Occipital lobe (tissue), 2 donors: Measurements from ENCODE around the gene SLC25A30. TPM values are rescaled to one million over a fixed set of nuclear protein-coding genes. Genes with fewer than 3 reads are reported as not detected.
"Not testable (repeated sequence)": the region's sequence is repeated elsewhere in the genome, so short reads cannot be mapped to it uniquely, and the experiment has no call there.

ENCODE experiments used
- DNase-seq: peaks from one replicate; lab custom pipeline; 2025; lab: John Stamatoyannopoulos, UW
- total RNA-seq: library from RNA; depleted of rRNA; stranded (reverse); fragments of >200 nt; gene quantifications from one replicate; pipeline ENCODE4 v1.2.3, GENCODE V29; 2014

The SLC25A30 gene
- total RNA-seq, 1 donor from 2014 or later: 11.2 TPM

DNA sequence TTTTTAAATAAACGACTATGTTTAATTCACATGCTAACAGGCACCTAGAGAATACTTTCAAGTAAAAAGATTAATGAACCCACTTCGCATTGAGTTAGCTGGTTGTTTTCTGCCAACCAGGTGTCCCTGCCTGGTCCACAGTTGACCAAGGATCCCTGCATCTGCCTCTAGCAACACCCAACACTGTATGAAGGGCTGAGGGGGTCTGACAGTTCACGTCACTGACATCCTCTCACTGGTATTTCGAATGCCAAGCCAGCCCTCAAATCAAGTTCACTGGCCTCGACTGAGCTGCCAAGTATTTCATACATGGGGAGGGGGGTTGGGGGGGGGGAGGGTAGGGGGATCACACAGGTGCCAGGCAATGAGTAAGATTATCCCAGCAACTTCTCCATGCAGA lies 25.4 kb downstream of the SLC25A30 start:
- DNase-seq: no peak

DNA sequence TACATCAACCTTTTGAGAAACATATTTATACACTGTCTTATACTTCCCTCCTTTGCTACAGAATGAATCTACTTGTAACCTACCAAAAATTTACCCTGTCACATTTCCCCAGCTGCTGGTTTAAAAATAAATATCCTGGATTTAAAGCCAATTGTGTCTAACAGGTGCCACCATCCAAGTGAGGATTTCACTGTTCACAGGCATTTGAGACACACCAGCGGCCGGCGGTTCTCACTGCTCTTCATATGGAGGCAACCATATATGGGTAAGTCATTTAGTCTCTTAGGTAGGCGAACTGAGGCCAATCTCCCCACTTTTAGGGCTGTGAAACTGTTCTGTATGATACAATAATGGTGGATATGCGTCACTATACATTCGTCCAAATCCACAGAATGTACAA lies 26.2 kb downstream of the SLC25A30 start:
- DNase-seq: no peak

DNA sequence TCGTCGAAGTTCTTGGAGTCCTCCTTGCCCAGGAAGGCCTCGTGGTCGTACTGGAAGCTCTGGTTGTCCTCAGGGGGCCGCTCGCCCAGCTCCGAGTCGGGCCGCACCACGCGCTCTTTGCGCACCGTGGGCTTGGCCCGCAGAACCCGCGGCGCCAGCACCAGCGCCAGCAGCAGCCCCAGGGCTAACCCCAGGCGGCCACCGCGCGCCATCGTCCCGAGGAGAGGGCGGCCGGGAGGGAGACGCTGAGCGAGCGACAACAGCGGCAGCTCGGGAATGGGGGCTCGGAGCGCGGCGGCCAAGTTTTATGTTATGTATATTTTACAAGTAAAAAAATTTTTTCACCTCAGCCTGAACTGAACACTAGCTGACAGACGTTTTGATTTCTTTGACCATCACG lies 27.0 kb downstream of the SLC25A30 start:
- DNase-seq: not testable (repeated sequence)

DNA sequence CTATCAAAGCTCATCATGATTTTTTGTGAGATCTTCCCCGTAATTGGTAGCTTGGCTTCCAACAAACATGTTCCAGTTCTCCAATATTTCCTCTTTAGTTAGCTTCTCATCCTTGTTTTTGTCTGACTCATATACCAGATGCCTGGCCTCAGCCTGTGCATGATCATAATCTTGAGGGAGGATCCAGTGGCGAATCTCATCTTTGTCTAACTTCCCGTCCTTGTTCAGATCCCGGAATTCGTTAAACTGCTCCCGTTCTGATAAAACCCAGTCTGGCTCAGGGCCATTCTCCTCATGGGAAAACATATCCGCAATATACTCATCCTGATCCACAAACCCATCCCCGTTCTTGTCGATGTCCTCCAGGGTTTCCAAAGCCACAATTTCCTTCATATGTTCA lies 27.8 kb downstream of the SLC25A30 start:
- DNase-seq: not testable (repeated sequence)

DNA sequence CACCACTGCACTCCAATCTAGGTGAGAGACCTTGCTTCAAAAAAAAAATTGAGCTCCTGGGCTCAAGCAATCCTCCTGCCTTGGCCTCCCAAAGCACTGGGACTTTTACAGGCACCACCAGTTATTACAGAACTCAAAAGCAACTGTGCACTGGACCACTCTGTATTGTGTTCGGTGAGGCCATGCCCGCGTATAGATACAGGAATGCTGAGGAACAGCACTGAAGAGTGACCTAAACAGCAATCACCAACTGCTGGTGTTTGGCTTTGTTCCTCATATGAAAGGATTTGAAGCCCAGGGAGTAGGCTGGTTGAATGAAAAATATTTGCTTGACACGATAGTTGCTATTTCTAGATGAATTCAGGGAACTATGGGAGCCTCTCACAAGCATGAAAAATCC lies 29.5 kb downstream of the SLC25A30 start:
- DNase-seq: no peak

DNA sequence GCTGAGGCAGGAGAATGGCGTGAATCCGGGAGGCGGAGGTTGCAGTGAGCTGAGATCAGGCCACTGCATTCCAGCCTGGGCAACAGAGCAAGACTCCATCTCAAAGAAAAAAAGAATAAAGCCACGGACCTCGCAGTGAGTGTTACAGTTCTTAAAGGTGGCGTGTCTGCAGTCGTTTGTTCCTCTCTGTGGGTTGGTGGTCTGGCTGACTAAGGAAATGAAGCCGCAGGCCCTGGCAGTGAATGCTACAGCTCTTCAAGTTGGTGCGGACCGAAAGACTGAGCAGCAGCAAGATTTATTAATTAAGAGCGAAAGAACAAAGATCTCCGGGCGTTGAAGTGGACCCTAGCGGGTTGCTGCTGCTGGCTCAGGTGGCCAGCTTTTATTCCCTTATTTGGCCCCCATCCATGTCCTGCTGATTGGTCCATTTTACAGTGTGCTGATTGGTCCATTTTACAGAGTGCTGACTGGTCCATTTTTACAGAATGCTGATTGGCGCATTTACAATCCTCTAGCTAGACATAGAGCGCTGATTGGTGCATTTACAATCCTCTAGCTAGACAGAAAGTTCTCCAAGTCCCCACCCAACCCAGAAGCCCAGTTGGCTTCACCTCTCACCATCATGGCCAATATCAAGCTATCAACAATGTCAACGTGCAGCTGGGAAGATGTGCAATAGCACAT lies 31.1 kb downstream of the SLC25A30 start:
- DNase-seq: not testable (repeated sequence)

DNA sequence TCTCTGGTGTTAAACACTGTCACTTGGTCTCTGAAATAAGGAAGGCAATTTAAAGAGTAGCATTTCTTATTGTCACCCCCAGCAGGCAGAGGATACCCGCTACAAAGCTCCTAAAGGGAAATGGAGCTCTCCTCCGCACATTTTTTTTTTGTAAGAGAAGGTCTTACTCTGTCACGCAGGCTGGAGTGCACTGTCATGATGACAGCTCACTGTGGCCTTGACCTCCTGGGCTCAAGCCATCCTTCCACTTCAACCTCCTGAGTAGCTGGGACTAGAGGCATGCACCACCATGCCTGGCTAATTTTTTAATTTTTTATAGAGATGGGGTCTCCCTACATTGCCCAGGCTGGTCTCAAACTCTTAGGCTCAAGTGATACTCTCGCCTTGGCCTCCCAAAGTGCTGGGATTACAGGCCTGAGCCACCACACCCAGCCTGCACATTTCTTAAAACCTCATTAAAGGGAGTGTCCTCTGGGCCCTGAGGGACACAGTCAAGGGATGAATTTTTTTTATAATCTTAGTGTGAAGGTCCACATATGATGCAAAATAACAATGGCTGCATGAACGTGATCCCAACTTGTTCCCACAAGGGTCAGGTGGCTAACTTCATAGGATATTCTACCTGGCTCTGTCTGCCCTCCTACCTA lies 32.1 kb downstream of the SLC25A30 start:
- DNase-seq: no peak

DNA sequence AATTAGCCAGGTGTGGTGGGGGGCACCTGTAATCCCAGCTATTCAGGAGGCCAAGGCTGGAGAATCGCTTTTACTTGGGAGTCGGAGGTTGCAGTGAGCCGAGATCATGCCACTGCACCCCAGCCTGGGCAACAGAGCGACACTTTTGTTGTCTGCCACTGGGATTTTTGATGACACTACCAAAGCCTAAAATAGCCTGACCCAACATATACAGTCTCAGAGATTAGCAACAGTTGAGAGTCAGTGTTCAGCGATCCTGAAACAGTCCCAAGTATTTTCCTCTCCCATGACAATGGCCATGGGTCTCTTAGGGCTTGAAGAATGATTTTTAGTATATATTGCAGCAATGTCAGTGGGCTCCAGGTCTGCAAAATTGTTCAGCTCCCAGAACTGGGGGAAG lies 32.9 kb downstream of the SLC25A30 start:
- DNase-seq: no peak

DNA sequence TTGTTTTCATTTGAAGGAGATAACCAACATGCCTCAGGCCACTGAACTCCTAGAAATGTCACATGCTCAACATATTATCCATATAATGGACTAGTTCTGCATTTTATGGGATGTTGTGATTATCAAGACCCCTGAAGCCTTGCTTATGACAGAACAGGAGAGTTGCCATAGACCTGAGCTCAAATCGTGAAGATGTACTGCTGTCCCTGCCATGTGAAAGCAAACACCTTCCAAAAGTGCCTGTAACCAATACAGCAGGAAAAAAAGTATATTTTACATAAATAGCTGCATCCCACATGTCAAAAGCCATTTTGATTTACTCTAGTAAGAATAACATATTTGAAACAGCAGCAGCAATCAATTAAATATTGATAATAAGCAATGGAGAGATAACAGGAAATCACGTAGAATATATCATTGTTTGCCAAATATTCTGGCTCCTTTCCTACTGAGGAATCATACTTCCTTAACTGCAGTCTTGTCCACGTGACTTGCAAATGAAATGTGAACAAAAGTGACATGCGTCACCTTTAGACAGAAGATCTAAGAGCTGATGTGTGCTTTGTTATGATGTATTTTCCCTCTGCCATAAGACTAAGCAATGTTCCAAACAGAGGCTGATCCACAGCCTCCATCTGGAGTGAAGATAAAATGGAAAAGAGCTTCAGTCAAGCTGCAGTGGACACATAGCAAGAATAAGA lies 33.5 kb downstream of the SLC25A30 start:
- no peak for DNase-seq

DNA sequence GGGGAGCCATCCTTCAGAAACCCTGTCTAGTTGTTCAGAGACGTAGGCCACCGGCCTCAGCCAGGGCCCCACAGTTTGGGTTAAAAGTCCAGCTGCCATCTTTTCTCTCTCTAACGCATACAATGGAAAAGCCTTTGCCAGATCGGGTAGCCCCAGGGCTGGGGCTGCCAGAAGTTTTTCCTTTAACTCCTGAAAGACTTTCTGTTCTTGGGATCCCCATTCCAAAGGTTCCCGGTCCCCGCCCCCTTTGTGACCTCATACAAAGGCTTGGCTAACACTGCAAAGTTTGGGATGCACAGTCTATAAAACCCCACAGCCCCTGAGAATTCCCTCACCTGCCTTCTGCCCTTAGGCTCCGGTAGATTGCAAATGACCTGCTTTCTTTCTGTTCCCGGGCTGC lies 35.4 kb downstream of the SLC25A30 start:
- DNase-seq: not testable (repeated sequence)

DNA sequence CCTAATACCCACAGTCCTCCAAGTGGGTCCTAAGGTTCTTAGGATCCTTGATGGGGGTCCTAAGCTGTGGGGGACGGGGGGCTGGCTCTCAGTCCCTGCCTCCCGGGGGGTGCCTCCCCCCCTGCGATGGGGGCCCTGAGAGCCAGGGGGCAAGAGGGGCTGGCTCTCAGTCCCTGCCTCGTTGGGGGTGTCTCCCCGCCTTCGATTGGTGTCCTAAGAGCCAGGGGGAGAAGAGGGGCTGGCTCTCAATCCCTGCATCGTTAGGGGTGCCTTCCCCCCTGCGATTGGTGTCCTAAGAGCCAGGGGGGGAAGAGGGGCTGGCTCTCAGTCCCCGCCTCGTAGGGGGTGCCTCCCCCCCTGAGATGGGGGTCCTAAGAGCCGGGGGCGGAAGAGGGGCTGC lies 37.0 kb downstream of the SLC25A30 start:
- no peak for DNase-seq

DNA sequence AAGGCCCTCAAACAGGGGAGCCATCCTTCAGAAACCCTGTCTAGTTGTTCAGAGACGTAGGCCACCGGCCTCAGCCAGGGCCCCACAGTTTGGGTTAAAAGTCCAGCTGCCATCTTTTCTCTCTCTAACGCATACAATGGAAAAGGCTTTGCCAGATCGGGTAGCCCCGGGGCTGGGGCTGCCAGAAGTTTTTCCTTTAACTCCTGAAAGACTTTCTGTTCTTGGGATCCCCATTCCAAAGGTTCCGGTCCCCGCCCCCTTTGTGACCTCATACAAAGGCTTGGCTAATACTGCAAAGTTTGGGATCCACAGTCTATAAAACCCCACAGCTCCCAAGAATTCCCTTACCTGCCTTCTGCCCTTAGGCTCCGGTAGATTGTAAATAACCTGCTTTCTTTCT lies 37.5 kb downstream of the SLC25A30 start:
- not testable (repeated sequence) for DNase-seq

DNA sequence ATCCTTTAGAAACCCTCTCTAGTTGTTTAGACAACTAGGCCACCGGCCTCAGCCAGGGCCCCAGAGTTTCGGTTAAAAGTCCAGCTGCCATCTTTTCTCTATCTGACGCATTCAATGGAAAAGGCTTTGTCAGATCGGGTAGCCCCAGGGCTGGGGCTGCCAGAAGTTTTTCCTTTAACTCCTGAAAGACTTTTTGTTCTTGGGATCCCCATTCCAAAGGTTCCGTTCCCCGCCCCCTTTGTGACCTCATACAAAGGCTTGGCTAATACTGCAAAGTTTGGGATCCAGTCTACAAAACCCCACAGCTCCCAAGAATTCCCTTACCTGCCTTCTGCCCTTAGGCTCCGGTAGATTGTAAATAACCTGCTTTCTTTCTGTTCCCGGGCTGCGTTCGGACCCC lies 38.7 kb downstream of the SLC25A30 start:
- DNase-seq: not testable (repeated sequence)

DNA sequence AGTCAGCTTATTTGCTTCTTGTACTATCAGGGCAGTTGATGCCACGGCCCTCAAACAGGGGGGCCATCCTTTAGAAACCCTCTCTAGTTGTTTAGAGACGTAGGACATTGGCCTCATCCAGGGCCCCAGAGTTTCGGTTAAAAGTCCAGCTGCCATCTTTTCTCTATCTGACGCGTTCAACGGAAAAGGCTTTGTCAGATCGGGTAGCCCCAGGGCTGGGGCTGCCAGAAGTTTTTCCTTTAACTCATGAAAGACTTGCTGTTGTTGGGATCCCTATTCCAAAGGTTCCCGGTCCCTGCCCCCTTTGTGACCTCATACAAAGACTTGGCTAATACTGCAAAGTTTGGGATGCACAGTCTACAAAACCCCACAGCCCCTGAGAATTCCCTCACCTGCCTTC lies 39.4 kb downstream of the SLC25A30 start:
- DNase-seq: not testable (repeated sequence)

DNA sequence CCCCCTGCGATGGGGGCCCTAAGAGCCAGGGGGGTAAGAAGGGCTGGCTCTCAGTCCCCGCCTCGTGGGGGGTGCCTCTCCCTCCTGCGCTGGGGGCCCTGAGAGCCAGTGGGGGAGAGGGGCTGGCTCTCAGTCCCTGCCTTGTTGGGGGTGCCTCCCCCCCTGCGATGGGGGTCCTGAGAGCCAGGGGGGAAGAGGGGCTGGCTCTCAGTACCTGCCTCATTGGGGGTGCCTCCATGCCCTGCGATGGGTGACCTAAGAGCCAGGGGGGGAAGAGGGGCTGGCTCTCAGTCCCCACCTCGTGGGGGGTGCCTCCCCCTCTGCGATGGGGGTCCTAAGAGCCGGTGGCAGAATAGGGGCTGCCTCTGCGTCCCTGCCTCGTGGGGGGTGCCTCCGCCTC lies 40.9 kb downstream of the SLC25A30 start:
- DNase-seq: not testable (repeated sequence)

DNA sequence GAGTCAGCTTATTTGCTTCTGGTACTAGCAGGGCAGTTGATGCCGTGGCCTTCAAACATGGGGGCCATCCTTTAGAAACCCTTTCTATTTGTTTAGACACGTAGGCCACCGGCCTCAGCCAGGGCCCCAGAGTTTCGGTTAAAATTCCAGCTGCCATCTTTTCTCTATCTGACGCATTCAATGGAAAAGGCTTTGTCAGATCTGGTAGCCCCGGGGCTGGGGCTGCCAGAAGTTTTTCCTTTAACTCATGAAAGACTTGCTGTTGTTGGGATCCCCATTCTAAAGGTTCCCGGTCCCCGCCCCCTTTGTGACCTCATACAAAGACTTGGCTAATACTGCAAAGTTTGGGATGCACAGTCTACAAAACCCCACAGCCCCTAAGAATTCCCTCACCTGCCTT lies 41.5 kb downstream of the SLC25A30 start:
- not testable (repeated sequence) for DNase-seq

DNA sequence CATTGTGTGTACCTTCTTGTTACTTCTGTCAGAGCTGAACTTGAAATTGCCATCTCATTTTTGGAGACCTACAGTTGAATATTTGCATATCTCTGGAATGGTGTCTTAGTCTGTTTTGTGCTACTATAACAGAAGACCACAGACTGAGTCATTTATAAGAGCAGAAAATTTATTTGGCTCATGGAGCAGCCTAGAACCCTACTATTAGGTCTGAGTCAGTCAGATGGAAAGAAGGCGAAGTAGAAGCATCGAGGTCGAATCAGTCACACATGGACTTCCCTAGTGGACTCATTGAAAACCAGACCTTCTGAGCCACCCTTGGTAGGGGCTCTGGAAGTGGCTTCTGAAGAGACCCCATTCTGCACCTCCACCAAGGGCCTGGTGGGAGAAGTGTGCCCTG lies 43.3 kb downstream of the SLC25A30 start:
- DNase-seq: no peak

DNA sequence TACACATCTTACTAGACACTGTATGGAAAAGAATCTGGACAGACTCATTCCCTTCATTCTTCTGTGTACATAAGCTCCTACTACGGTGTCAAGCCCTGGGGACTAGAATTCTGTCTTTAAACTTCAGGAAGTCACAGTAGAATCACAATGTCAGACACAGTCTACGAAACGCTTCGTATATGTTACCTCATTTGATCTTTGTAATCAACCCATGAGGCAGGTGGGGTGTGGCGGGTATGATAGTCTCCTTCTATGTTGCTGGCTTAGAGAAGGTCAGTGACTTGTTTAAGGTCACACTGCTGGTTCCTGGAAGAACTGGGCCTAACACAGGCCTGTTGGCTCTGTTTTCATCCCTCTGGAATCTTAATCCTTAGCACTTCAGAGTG lies 45.0 kb downstream of the SLC25A30 start:
- no peak for DNase-seq

DNA sequence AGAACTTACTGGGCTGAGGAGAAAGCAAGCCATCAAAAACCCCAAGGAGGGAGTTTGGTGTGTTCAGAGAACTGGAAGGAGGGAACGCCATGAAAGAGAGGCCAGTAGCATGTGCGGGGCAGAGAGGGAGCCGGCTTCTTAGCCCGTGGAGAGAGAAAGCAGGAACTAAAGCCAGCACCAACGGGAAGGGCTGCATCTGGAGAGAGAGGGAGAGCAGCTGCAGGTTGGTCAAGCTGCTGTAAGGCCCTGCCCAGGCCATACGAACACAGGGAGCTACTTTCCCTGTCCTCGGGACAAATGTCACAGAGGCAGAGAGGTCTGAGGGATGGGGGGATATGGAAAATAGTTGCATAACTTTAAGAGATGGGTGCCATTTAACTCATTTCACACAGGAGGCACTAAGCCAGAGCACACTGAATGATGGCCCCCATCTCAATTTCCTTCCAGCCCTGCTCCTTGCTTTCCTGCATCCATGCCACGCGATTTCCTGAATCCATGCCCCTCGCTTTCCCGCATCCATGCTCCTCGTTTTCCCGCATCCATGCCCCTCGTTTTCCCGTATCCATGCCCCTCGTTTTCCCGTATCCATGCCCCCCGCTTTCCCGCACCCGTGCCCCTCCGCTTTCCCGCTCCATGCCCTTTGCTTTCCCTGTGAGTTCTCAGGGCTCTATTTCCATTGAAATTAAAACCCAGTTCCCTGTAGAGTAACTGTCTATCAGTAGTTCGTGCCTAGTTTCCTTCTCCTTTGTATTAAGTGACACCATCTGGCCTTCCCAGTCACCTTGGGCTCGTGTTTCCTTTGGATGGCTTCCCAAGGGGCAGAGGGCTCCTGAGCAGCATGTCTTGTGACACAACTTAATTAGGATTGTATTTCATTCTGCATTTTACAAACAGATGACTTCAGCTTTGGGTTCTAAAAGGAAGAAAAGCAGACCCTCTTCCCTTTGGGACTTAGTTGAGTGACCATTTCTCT lies 45.7 kb downstream of the SLC25A30 start:
- no peak for DNase-seq

DNA sequence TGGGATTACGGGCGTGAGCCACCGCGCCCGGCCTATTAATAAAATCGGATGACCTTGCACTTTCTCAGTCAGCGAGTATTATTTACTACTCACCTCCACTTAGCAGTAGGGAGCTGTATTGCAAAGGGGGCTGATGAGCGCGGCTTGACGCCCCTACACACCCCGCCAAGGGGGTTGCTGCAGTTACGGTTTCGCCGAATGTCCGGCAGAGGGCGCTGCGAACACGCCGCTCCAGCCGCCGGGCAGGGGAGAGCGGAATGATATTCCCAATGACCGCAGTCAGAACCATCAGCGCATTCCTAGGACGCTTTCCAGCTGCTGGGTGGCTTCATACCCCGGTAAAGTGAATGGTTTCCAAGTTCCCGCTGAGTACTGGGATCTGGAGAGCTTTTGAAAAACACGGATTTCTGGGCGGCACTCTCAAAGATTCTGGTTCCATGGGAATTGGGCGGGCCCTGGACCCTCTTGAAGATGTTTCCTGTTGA lies 47.2 kb downstream of the SLC25A30 start:
- no peak for DNase-seq

DNA sequence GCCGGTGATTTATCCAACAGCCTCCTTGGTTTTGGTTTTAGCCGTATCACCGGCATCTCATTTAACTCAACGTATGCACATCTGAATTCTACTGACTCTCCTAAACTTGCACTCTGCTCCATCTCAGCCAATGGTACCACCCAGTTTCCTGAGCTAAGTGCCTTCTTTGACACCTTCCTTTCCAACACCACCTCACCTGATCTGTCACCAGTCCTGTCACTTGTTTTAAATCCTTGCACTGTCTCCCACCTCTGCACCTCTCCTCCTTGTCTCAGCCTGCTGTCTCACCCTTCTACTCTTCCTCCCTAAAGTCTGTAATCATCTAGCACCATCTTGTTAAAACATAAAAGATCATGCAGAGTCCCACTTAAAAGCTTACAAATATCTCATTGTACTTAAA lies 49.1 kb downstream of the SLC25A30 start:
- no peak for DNase-seq
